ENCODE results near the gene TTLL12.

TTLL12 gene

GRCh38 chr22:43183496-43184277 lies 3.2 kb downstream of the TTLL12 start:
- TF ChIP-seq CTCF (IDR thresholded peaks at IDR 0.05) (no peak), ZFX (IDR thresholded peaks at IDR 0.05; ENCODE audit: borderline replicate concordance) (no peak)
- H3K27ac ChIP-seq, result no peak overlapping the region

GRCh38 chr22:43182726-43183125 lies 4.2 kb downstream of the TTLL12 start:
- no peak for TF ChIP-seq ZFX (IDR thresholded peaks at IDR 0.05; ENCODE audit: borderline replicate concordance)
- no peak for TF ChIP-seq CTCF (IDR thresholded peaks at IDR 0.05)
- no peak overlapping the region for H3K27ac ChIP-seq

GRCh38 chr22:43182118-43182517 lies 4.8 kb downstream of the TTLL12 start:
- H3K27ac ChIP-seq, result no peak overlapping the region
- no peak for TF ChIP-seq CTCF (IDR thresholded peaks at IDR 0.05)
- TF ChIP-seq ZFX (IDR thresholded peaks at IDR 0.05; ENCODE audit: borderline replicate concordance), result no peak

- no peak overlapping the region for H3K27ac ChIP-seq
- no peak for TF ChIP-seq ZFX (IDR thresholded peaks at IDR 0.05; ENCODE audit: borderline replicate concordance)
- TF ChIP-seq CTCF (IDR thresholded peaks at IDR 0.05), result no peak
Measured at GRCh38 chr22:43181321-43182076, 5.4 kb downstream of the TTLL12 start.

GRCh38 chr22:43180670-43181069 lies 6.3 kb downstream of the TTLL12 start:
- no peak overlapping the region for H3K27ac ChIP-seq
- no peak for TF ChIP-seq CTCF (IDR thresholded peaks at IDR 0.05)
- TF ChIP-seq ZFX (IDR thresholded peaks at IDR 0.05; ENCODE audit: borderline replicate concordance), result no peak

- no peak for TF ChIP-seq ZFX (IDR thresholded peaks at IDR 0.05; ENCODE audit: borderline replicate concordance)
- TF ChIP-seq CTCF (IDR thresholded peaks at IDR 0.05), result no peak
- no peak overlapping the region for H3K27ac ChIP-seq
Measured at GRCh38 chr22:43179911-43180195, 7.1 kb downstream of the TTLL12 start.

All from 22Rv1 (cell line).